Activated T-cell treated with anti-CD3 and anti-CD28 coated beads, Interleukin-2, amount 50 U/mL, for 48 hours (primary cell): Measurements from ENCODE around the gene BMPR1A.

ENCODE experiments used
- DNase-seq, 2 experiments: peaks; one replicate each; pipeline ENCODE4 v3.0.0-alpha.2; 2020

Gene BMPR1A

GRCh38 chr10:86768412-86769062 lies 12.1 kb downstream of the BMPR1A start:
- DNase-seq = no peak

GRCh38 chr10:86769991-86770390 lies 13.6 kb downstream of the BMPR1A start:
- no peak for DNase-seq

GRCh38 chr10:86770412-86770960 lies 14.1 kb downstream of the BMPR1A start:
- no peak for DNase-seq

- no peak for DNase-seq
Measured at GRCh38 chr10:86773498-86773897, 17.1 kb downstream of the BMPR1A start.

GRCh38 chr10:86775056-86775869 lies 18.8 kb downstream of the BMPR1A start:
- no peak for DNase-seq

DNA sequence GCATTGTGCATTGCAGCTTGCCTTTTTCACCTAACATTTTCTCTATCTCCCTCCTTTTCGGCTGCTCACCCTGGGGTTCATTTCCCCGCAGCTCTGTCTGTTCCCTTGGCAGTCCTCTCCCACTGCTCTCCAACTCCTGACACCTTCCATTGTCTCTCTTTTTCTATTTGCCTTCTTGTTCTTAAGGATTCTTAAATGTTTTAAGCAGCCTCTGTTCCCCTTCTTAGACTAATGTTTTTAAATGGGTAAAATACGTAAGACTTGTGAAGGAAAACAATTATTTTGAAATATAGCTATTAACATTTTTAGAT lies 19.4 kb downstream of the BMPR1A start:
- DNase-seq = no peak

DNA sequence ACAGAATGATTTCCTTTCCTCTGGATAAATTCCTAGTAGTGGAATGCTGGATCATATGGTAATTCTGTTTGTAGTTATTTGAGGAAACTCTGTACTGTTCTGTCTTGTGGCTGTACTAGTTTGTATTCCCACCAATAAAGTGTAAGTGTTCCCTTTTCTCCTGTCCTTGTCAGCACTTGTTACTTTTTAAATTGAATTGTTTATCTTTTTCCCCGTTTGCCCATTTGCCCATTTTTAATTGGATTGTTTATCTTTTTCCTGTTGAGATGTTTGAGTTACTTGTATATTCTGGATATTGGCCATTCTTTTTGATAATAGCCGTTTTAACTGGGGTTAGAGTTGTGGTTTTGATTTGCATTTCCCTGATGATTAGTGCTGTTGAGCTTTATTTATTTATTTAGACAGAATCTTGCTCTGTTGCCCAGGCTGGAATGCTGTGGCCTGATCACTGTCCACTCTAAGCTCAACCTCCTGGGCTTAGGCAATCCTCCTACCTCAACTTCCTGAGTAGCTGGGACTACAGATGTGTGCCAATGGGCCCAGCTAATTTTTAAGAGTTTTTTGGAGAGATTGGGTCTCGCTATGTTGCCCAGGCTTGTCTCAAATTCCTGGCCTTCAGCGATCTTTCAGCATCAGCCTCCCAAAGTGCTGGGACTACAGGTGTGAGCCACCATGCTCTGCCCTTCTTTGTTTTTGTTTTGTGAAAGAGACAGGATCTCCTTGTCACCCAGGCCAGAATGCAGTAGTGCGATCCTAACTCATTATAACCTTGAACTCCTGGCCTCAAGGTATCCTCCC lies 23.0 kb downstream of the BMPR1A start:
- no peak for DNase-seq

DNA sequence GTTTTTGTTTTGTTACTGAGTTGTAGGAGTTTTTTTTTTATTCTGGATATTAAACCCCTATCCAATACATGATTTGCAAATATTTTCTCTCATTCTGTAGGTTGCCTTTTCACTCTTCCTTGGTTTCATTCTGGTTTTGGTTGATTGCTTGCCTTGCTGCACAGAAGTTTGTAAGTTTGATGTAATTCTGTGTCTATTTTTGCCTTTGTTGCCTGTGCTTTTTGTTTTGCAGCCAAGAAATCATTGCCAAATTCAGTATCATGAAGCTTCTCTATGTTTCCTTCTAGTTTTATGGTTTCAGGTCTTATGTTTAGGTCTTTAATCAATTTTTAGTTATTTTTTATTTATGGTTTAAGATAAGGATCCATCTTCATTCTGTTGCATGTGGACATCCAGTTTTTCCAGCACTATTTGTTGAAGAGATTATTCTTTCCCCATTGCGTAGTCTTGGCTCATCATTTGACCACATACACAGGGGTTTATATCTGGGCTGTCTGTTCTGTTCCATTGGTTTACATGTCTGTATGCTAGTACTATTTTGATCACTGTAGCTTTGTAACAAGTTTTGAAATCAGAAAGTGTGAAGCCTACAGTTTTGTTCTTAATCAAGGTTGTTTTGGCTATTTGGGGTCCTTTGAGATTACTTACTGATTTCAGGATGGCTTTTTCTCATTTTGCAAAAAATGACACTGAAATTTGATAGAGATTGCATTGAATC lies 26.4 kb downstream of the BMPR1A start:
- DNase-seq = no peak

GRCh38 chr10:86785037-86785436 lies 28.6 kb downstream of the BMPR1A start:
- DNase-seq = no peak

DNA sequence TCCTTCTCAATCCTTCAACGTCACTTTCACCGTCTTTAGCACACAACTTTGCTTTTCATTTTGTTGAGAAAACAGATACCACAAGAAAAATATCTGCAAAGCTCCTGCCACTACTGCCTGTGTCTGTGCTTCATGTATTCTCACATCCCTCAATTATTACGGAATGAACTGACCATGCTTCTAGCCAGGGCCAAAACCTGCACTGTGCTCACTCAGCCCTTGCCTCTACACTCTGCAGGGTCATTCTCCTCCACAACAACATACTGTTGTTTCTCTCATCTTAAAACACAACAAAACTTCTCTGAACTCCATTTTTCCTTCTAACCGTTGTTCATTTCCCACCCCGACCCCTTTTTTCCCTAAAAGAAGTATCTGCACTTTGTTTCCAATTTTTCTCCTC lies 29.5 kb downstream of the BMPR1A start:
- DNase-seq = no peak

DNA sequence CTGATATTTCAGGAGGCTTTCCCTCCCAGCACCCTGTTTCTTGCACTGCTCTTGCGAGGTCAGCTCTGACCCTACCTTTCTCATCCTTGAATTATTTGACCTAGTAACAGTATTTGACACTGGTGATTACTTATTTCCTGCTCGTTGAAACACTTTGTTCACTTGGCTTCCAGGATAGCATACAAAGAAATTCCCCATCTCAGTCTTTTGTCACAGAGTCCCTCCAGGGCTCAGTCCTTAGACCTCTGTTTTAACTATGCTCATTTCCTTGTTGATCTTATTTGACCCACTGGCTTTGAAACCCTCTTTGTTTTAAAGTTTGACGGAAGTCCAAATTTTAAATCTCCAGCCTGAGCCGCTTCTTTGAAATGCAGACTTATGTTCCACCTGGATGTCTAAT lies 29.9 kb downstream of the BMPR1A start:
- DNase-seq = no peak

DNA sequence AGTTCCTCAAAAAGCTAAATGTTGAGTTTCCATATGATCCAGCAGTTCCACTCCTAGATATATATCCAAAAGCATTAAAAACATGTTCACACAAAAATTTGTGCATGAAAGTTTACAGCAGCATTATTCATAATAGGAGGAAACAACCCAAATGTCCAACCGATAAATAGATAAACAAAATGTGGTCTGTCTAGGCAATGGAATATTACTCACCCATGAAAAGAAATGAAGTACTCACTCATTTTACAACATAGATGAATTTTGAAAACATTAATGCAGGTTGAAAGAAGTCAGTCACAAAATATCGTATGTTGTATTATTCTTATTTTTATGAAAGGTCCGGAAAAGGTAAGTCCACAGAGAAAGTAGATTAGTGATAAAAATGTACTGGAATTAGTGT lies 34.0 kb downstream of the BMPR1A start:
- DNase-seq = no peak

GRCh38 chr10:86792461-86793167 lies 36.2 kb downstream of the BMPR1A start:
- no peak for DNase-seq

DNA sequence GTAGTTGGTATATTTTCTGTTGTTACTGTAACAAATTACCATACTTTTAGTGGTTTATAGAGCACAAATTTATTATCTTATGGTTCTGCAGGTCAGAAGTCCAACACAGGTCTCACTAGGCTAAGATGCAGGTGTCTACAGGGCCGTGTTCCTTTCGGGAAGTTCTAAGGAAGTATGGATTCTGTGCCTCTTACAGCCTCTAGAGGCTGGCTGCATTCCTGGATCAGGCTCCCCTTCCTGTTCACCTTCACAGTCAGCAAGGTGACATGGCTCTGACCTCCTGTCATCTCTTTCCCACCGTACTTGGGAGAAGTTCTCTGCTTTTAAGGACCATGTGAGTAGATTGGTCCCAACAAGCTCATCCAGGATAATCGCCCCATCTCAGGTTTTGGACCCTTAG lies 37.3 kb downstream of the BMPR1A start:
- no peak for DNase-seq

GRCh38 chr10:86795353-86795752 lies 38.9 kb downstream of the BMPR1A start:
- no peak for DNase-seq

DNA sequence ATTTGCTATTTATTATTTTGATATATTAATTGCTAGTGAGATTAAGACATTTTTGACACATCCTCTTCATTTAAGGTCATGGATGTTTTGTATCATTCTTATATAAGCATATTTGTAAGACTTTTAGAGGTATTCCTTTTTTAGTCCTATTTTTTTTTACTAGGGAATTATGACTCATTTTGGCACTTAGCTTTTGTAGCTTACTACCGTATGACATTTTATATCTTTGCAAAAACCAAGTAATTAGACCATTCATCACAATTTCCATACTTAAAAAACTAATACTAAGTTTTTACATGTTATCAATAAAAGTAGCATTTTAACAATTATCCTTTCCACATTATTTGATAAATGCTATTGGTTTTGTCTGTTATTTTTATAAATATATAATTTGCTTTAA lies 41.6 kb downstream of the BMPR1A start:
- DNase-seq = no peak

GRCh38 chr10:86798611-86799010 lies 42.2 kb downstream of the BMPR1A start:
- no peak for DNase-seq

DNA sequence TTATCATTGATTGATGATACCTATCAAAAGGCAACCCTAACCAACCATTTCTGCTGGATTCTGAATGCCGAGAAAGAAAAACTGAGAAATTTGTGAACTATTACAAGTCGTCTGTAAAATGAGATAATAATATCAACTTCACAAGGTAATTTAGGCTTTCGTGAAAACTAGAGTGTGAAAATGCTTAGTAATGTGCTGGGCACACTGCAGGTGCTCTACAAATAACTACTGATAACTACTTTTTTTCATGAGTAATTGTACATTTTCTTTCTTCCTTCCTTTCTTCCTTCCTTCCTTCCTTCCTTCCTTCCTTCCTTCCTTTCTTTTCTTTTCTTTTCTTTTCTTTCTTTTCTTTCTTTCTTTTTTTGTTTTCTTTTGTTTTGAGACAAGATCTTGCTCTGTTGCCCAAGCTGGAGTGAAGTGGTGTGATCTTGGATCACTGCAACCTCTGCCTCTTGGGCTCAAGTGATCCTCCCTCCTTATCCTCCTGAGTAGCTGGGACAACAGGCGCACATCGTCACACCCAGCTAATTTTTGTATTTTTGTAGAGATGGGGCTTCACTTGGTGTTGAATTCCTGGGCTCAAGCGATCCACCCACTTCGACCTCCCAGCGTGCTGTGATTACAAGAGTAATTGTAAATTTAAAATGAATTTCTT lies 42.9 kb downstream of the BMPR1A start:
- DNase-seq = no peak

GRCh38 chr10:86801995-86802394 lies 45.6 kb downstream of the BMPR1A start:
- DNase-seq = no peak

DNA sequence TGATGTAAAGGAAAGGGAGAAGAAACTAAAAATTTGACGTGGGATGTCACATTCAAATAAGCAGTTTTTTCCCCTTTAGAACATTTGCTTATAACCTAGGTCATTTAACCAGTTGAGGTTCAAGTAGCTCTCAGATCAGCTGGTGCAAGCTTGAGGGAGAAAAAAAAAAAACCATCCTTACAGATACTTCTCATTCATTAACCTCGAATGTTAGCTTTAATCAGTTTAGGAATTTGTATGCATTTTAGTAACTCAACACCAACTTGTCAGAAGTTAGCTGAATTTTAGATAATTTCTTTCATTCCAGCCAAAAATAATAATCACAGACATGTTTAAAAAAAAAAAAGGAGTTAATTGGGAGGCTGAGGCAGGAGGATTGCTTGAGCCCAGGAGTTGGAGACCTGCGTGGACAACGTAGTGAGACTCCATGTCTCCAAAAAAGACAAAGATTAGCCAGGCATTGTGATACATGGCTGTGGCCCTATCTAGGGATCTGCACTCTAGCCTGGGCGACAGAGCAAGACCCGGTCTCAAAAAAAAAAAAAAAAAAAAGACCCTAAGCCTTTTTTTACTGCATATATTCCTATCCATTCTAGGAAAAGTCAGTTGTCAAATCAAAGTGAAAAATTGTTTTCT lies 46.2 kb downstream of the BMPR1A start:
- DNase-seq = no peak

GRCh38 chr10:86803156-86803555 lies 46.7 kb downstream of the BMPR1A start:
- DNase-seq = no peak
